B cell (primary cell): ENCODE measurements around the gene CA5A. TPM values are rescaled to one million over a fixed set of nuclear protein-coding genes. Genes with fewer than 3 reads are reported as not detected.
A peak's percentile ranks its signal among the peaks of the same experiment; 100 is the strongest.
"Not testable (repeated sequence)": the region's sequence is repeated elsewhere in the genome, so short reads cannot be mapped to it uniquely, and the experiment has no call there.

ENCODE experiments used
- ATAC-seq: fragments of 200-7000 bp; cut with Tn5 transposase; one replicate; pipeline ENCODE4 v1.10.0; 2021; ENCODE audit warnings: low read depth, mild to moderate bottlenecking, moderate number of reproducible peaks, moderate library complexity
- CTCF ChIA-PET: fragments of 350-600 bp; sonication (Branson Sonifier 250); formaldehyde crosslinking; loops from one replicate; lab custom pipeline; 2021; ENCODE audit warnings: antibody characterized with exemption, inconsistent platforms; lab: Charles Lee
- POLR2A ChIA-PET: fragments of 350-600 bp; sonication (Branson Sonifier 250); formaldehyde crosslinking; loops from one replicate; lab custom pipeline; 2021; ENCODE audit warnings: antibody characterized with exemption; lab: Charles Lee
- DNase-seq: peaks from one replicate; pipeline ENCODE4 v3.0.0; 2013
- H2AFZ ChIP-seq: 2 replicates; pipeline ENCODE4 v1.6.1; 2012; ENCODE audit warnings: mild to moderate bottlenecking, low read depth, low read length; ENCODE audit not compliant: insufficient read depth, poor library complexity, severe bottlenecking
- H3K27ac ChIP-seq, 2 donors: 1 replicate in 1 of 2; 2 replicates in 1 of 2; pipeline ENCODE4 v1.5.1; 2012 to 2013; ENCODE audit warnings: low read length in 2 of 2, mild to moderate bottlenecking in 2 of 2, moderate library complexity in 1 of 2
- H3K27me3 ChIP-seq, 4 experiments: fragments of 200-600 bp in 1 of 4; sonication (generic) in 1 of 4; replicated peaks in 1 of 4; 1 replicate in 2 of 4; 2 replicates in 2 of 4; pipeline versions ENCODE4 v1.6.1 to v1.7.0; 2013 to 2016; ENCODE audit warnings: low read length in 3 of 4, mild to moderate bottlenecking in 2 of 4, mixed read lengths in 1 of 4, moderate library complexity in 1 of 4; ENCODE audit not compliant: insufficient read depth in 4 of 4, control insufficient read depth in 3 of 4; ENCODE audit errors: control extremely low read depth in 1 of 4
- H3K36me3 ChIP-seq, 2 experiments: replicated peaks in 1 of 2; 1 replicate in 1 of 2; 2 replicates in 1 of 2; pipeline versions ENCODE4 v1.6.1 to v1.7.1; 2013; ENCODE audit warnings: low read length in 1 of 2; ENCODE audit not compliant: insufficient read depth in 2 of 2, control insufficient read depth in 1 of 2; ENCODE audit errors: control extremely low read depth in 1 of 2, extremely low read depth in 1 of 2
- H3K4me1 ChIP-seq, 2 donors: fragments of 200-600 bp in 1 of 2; sonication (generic) in 1 of 2; 1 replicate in 1 of 2; 2 replicates in 1 of 2; pipeline versions ENCODE4 v1.5.1 to v1.6.1; 2013 to 2017; ENCODE audit warnings: low read length in 2 of 2; ENCODE audit not compliant: control insufficient read depth in 2 of 2, insufficient read depth in 2 of 2
- H3K4me2 ChIP-seq: replicated peaks from 2 replicates; pipeline ENCODE3; 2012; ENCODE audit warnings: mild to moderate bottlenecking, low read depth, low read length; ENCODE audit not compliant: poor library complexity, severe bottlenecking
- H3K4me3 ChIP-seq, 5 experiments: fragments of 200-600 bp in 1 of 5; sonication (generic) in 1 of 5; 1 replicate in 3 of 5; 2 replicates in 2 of 5; pipeline versions ENCODE4 v1.5.1 to v1.7.0; 2011 to 2016; ENCODE audit warnings: low read length in 4 of 5, mild to moderate bottlenecking in 4 of 5, low read depth in 2 of 5, control low read depth in 1 of 5, moderate library complexity in 1 of 5; ENCODE audit not compliant: insufficient read depth in 1 of 5; ENCODE audit errors: control extremely low read depth in 1 of 5, extremely low read depth in 1 of 5
- H3K79me2 ChIP-seq: fragments of 200-600 bp; sonication (generic); one replicate; pipeline ENCODE4 v1.6.0; 2016; ENCODE audit warnings: low read length; ENCODE audit not compliant: control insufficient read depth, insufficient read depth
- H3K9ac ChIP-seq: fragments of 200-600 bp; sonication (generic); 2 replicates; pipeline ENCODE4 v1.6.1; 2017; ENCODE audit warnings: mild to moderate bottlenecking, low read length, moderate library complexity
- H3K9me3 ChIP-seq, 3 donors: one replicate each; pipeline versions ENCODE4 v1.6.1 to v1.7.1; 2013; ENCODE audit warnings: low read length in 2 of 3; ENCODE audit not compliant: control insufficient read depth in 2 of 3, insufficient read depth in 1 of 3; ENCODE audit errors: control extremely low read depth in 1 of 3
- H4K20me1 ChIP-seq: 2 replicates; pipeline ENCODE4 v1.6.0; 2012; ENCODE audit warnings: mild to moderate bottlenecking, low read length; ENCODE audit not compliant: insufficient read depth, control insufficient read depth, poor library complexity, severe bottlenecking
- H3K27ac Mint-ChIP-seq: one replicate; pipeline ENCODE4 v1.8.0; 2021; ENCODE audit warnings: mixed read lengths
- H3K27me3 Mint-ChIP-seq: one replicate; pipeline ENCODE4 v1.8.0; 2021; ENCODE audit warnings: mixed read lengths
- H3K4me1 Mint-ChIP-seq: one replicate; pipeline ENCODE4 v1.8.0; 2021; ENCODE audit warnings: mixed read lengths
- H3K4me3 Mint-ChIP-seq: one replicate; pipeline ENCODE4 v1.8.0; 2021; ENCODE audit warnings: mixed read lengths
- H3K9me3 Mint-ChIP-seq: one replicate; pipeline ENCODE4 v1.8.0; 2022; ENCODE audit warnings: mixed read lengths; ENCODE audit not compliant: insufficient read depth
- WGBS: methylation state at CpG from one replicate; pipeline ENCODE4 v1.1.5; 2013; ENCODE audit warnings: missing lambda C conversion rate; ENCODE audit not compliant: insufficient coverage; 5-methylcytosine and 5-hydroxymethylcytosine counted together
- intact Hi-C: fragments of 100-400 bp; cut with micrococcal nuclease; formaldehyde crosslinking; loops from one replicate; pipeline ENCODE4 v1.10.0; 2022
- polyA plus RNA-seq: library from polyadenylated mRNA; depleted of rRNA; stranded (reverse); fragments of >200 nt; gene quantifications from 2 replicates; pipeline ENCODE4 v1.2.3, GENCODE V29; 2012
- total RNA-seq, 2 donors: library from RNA; stranded (reverse); fragments of 120-200 nt in 1 of 2; gene quantifications; 1 replicate in 1 of 2; 2 replicates in 1 of 2; pipeline versions ENCODE4 v1.2.3 to v1.2.4, GENCODE V29; 2013 to 2022

Gene CA5A
- total and polyA plus RNA-seq, 2 donors (not counting 1 experiment from before 2014, with no cell fraction given) = 0.27 TPM; not detected in 1

GRCh38 chr16:87862597-87863326 lies 73.6 kb downstream of the CA5A start:
- H3K27ac ChIP-seq, intact Hi-C loops, H3K9me3 ChIP-seq, H3K9me3 Mint-ChIP-seq, H3K36me3 ChIP-seq, DNase-seq, H3K27ac Mint-ChIP-seq, H3K27me3 ChIP-seq, H4K20me1 ChIP-seq, H3K4me3 Mint-ChIP-seq, H3K27me3 Mint-ChIP-seq, H3K9ac ChIP-seq, POLR2A ChIA-PET, H3K4me3 ChIP-seq, H3K4me2 ChIP-seq, H2AFZ ChIP-seq: not testable (repeated sequence)
- H3K79me2 ChIP-seq = peaks cover 24% of the 10 kb centered on the region
- H3K4me1 ChIP-seq = peaks cover 0 to 10% of the 10 kb centered on the region in 2 donors
- ATAC-seq = peak; percentile 46
- H3K4me1 Mint-ChIP-seq = peaks cover 22% of the 10 kb centered on the region
- WGBS = 79% methylated on average over 24 of the region's 26 CpGs
- CTCF ChIA-PET = interaction anchor here (1.2 kb wide), 1 partner anchor 13 kb away, joined by 3 read pairs; no protein-coding TSS in a partner anchor

- H3K4me1 ChIP-seq, H3K4me2 ChIP-seq, DNase-seq, H3K27ac ChIP-seq, intact Hi-C loops, H3K27ac Mint-ChIP-seq, ATAC-seq, H3K27me3 Mint-ChIP-seq, H3K9me3 ChIP-seq, CTCF ChIA-PET, H3K36me3 ChIP-seq, H3K9ac ChIP-seq, H3K4me3 Mint-ChIP-seq, POLR2A ChIA-PET, H3K9me3 Mint-ChIP-seq, H4K20me1 ChIP-seq, H3K27me3 ChIP-seq, H3K4me3 ChIP-seq, H2AFZ ChIP-seq: not testable (repeated sequence)
- peaks cover 18% of the 10 kb centered on the region for H3K4me1 Mint-ChIP-seq
- 96% methylated on average over 18 of the region's 18 CpGs for WGBS
- H3K79me2 ChIP-seq = peaks cover 28% of the 10 kb centered on the region
Observed at GRCh38 chr16:87861300-87862099, 74.8 kb downstream of the CA5A start.
